Effector CD8-positive, alpha-beta T cell (primary cell): ENCODE results near the gene GLIS1.

ENCODE experiments used
- DNase-seq: peaks from one replicate; lab custom pipeline; 2025; lab: John Stamatoyannopoulos, UW

GLIS1 gene

GRCh38 chr1:53530550-53530949 is 208.4 kb downstream of the GLIS1 start:
- DNase-seq: no peak

GRCh38 chr1:53529555-53529954 is 209.4 kb downstream of the GLIS1 start:
- no peak for DNase-seq

GRCh38 chr1:53527368-53527767 is 211.6 kb downstream of the GLIS1 start:
- DNase-seq: no peak

GRCh38 chr1:53526451-53527101 is 212.4 kb downstream of the GLIS1 start:
- no peak for DNase-seq

- DNase-seq: no peak
These were observed 213.4 kb downstream of the GLIS1 start for GRCh38 chr1:53525595-53525994.

- DNase-seq: no peak
These were observed 214.3 kb downstream of the GLIS1 start for GRCh38 chr1:53524428-53525375.

- no peak for DNase-seq
These were observed 216.9 kb downstream of the GLIS1 start for GRCh38 chr1:53521924-53522552.

- DNase-seq: no peak
These were observed 218.5 kb downstream of the GLIS1 start for GRCh38 chr1:53520481-53520880.

GRCh38 chr1:53519421-53519820 is 219.5 kb downstream of the GLIS1 start:
- DNase-seq: no peak

GRCh38 chr1:53518775-53519174 is 220.2 kb downstream of the GLIS1 start:
- no peak for DNase-seq

GRCh38 chr1:53517821-53518352 is 221.1 kb downstream of the GLIS1 start:
- DNase-seq: no peak

- DNase-seq: no peak
These were observed 221.9 kb downstream of the GLIS1 start for GRCh38 chr1:53517109-53517508.

- no peak for DNase-seq
These were observed 222.8 kb downstream of the GLIS1 start for GRCh38 chr1:53516181-53516580.

GRCh38 chr1:53514436-53514835 is 224.5 kb downstream of the GLIS1 start:
- no peak for DNase-seq

- no peak for DNase-seq
These were observed 225.1 kb downstream of the GLIS1 start for GRCh38 chr1:53513846-53514245.

GRCh38 chr1:53512807-53513755 is 225.9 kb downstream of the GLIS1 start:
- DNase-seq: no peak

- no peak for DNase-seq
These were observed 226.8 kb downstream of the GLIS1 start for GRCh38 chr1:53511933-53512806.

- DNase-seq: no peak
These were observed 227.5 kb downstream of the GLIS1 start for GRCh38 chr1:53511323-53511932.

- no peak for DNase-seq
These were observed 228.7 kb downstream of the GLIS1 start for GRCh38 chr1:53510215-53510614.

- DNase-seq: no peak
These were observed 229.2 kb downstream of the GLIS1 start for GRCh38 chr1:53509775-53510174.
